Measurements from ENCODE around the gene MED13. TPM values are rescaled to one million over a fixed set of nuclear protein-coding genes. Genes with fewer than 3 reads are reported as not detected.

Gene MED13
- total RNA-seq, 3 donors from 2014 or later, result 73.4 to 136 (median 92.1) TPM

DNA sequence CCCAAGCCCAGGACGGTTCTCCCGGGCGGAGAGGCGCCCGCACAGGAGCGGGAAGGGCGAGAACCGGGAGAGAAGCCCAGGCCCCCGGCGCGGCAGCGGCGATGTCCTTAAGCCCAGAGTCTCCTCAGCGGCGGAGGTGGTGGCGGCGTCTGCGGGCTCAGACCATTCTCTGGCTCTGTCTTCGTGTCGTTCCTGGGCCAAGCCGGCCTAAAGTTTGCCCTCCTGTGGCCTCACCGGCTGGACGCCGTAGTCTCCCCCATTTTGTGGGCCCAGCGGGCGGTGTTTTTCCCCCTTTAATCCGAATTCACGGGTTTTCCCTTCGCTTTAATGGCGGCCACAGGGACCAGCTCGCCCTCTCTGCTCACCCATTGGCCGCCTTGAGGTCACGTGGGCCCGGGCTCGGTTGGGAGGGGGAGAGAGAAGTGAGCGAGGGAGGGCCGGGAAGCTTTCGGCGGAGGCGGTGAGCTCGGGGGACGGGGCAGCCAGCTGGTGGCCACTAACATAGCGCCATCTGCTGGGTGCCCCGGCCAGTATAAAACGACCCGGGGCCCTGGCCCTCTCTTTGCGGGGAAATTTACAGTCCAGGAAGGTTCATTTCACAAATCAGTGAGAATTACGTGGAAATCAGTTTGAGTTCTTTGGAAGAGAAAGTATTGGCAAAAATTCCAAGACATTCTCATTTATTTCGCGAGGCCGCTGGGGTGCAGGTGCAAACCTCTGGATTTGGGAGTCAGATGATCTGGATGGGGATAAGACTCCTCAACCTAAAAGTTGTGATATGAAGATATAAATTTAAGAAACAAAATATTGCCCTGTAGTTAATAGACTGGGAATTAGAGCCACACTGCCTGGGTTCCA is 762 bp upstream of the MED13 start:
- Histone ChIP-seq H3K4me3 (peak overlapping the region; percentile 88 to 98 (median 91)), H3K27me3 (no peaks in the 10 kb centered on the region), H3K36me3 (no peaks in the 10 kb centered on the region), H3K4me1 (peaks cover 0 to 19% of the 10 kb centered on the region in 2 donors), H3K9me3 (no peaks in the 10 kb centered on the region), H3K27ac (peak overlapping the region; percentile 98 to 100)
- intact Hi-C loops (cut with DNase I; ENCODE audit: low total_unique reads), result no loop called here
- DNase-seq (ENCODE audit: low spot score in 2 of 2), result peak; percentile 98 to 99
- TF ChIP-seq, protein P1, sequence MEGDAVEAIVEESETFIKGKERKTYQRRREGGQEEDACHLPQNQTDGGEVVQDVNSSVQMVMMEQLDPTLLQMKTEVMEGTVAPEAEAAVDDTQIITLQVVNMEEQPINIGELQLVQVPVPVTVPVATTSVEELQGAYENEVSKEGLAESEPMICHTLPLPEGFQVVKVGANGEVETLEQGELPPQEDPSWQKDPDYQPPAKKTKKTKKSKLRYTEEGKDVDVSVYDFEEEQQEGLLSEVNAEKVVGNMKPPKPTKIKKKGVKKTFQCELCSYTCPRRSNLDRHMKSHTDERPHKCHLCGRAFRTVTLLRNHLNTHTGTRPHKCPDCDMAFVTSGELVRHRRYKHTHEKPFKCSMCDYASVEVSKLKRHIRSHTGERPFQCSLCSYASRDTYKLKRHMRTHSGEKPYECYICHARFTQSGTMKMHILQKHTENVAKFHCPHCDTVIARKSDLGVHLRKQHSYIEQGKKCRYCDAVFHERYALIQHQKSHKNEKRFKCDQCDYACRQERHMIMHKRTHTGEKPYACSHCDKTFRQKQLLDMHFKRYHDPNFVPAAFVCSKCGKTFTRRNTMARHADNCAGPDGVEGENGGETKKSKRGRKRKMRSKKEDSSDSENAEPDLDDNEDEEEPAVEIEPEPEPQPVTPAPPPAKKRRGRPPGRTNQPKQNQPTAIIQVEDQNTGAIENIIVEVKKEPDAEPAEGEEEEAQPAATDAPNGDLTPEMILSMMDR (IDR thresholded peaks at IDR 0.05), result peak; percentile 85 to 93 (median 88)
- TF ChIP-seq POLR2AphosphoS5 (IDR thresholded peaks at IDR 0.05) (peak; percentile 71 to 92 (median 90)), POLR2A (IDR thresholded peaks at IDR 0.05) (peak; percentile 64)

DNA sequence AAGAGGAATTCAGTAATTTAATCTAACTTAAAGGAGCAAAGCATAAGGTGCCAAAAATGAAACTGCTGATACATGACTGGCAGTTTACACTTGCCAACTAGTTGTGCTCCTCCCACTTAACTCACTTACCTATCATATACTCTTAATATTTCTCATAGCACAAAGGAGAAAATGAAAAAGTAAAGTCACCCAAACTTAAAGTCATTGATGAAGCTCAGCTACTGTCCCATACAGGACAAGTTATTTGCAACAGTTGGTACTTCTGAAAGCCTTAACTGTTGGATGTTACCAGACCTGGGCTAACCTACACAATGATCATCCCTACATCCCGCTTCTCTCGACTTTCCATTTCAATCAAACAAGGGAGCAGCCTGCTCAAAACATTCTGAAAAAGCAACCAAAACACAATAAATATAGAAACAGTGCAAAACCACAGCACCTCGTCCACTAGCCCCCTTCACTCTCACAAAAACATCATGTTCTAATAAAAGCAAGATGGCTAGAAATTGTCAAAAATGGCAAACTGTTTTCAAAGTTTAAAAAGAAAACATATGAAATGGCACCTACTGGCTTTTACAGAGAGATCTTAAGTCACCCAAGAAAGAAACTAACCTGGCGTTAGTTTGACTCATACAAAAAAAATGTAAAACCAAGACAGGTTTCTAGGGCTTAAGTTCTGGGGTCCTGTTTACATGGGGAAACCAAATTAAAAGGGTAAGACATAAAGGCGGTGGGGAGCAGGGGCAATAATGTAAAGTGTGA is 868 bp downstream of the MED13 start:
- Histone ChIP-seq H3K4me3 (peak overlapping the region; percentile 88 to 98 (median 91)), H3K9me3 (no peaks in the 10 kb centered on the region), H3K27me3 (no peaks in the 10 kb centered on the region), H3K36me3 (no peaks in the 10 kb centered on the region), H3K4me1 (peaks cover 0 to 19% of the 10 kb centered on the region in 2 donors), H3K27ac (peak overlapping the region; percentile 98 to 100)
- DNase-seq (ENCODE audit: low spot score in 2 of 2), result no peak
- intact Hi-C loops (cut with DNase I; ENCODE audit: low total_unique reads), result no loop called here
- TF ChIP-seq POLR2A (IDR thresholded peaks at IDR 0.05) (no peak), POLR2AphosphoS5 (IDR thresholded peaks at IDR 0.05) (no peak)
- TF ChIP-seq, protein P1 (IDR thresholded peaks at IDR 0.05), result no peak

DNA sequence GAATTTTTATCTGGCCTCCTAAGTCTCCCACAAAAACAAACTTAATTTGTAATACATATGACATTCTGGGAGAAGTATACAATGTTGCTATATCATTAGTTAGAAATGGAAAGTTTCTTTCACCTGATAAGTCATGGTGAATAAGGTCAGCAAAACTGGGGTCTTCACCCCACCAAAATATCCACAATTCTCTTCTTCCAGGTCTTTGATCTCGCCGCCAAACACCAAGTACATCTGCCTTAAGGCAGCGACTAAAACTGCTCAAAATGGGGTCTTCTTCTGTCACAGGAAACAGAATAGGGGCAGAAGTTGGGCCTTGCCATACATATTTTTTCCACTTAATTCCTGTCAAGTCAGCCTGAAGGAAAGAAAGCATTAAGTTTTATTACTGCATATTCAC is 2.1 kb downstream of the MED13 start:
- Histone ChIP-seq H3K4me1 (peaks cover 0 to 19% of the 10 kb centered on the region in 2 donors), H3K9me3 (no peaks in the 10 kb centered on the region), H3K4me3 (peak overlapping the region; percentile 88 to 98 (median 91)), H3K27ac (no peak overlapping the region), H3K27me3 (no peaks in the 10 kb centered on the region), H3K36me3 (no peaks in the 10 kb centered on the region)
- DNase-seq (ENCODE audit: low spot score in 2 of 2), result no peak
- intact Hi-C loops (cut with DNase I; ENCODE audit: low total_unique reads), result no loop called here
- TF ChIP-seq, protein P1 (IDR thresholded peaks at IDR 0.05), result no peak
- TF ChIP-seq POLR2AphosphoS5 (IDR thresholded peaks at IDR 0.05) (no peak), POLR2A (IDR thresholded peaks at IDR 0.05) (no peak)

DNA sequence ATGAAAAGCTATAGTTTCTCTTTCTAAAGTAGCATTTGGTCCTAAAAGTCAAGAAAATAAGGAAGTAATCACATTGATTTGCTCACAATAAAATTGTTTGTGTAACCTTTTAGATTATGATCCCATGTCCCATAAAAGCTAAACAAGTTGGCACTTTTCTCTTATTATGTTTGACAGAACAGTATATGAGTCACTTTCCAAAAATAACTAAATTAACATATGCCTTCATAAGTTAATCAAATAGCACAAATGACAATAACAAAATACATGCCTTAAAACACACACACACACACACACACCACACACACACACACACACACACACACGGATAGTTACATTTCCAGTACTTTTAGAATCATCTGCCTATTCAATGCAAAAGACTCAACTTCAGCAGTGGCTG is 2.8 kb downstream of the MED13 start:
- TF ChIP-seq POLR2AphosphoS5 (IDR thresholded peaks at IDR 0.05) (no peak), POLR2A (IDR thresholded peaks at IDR 0.05) (no peak)
- TF ChIP-seq, protein P1 (IDR thresholded peaks at IDR 0.05), result no peak
- intact Hi-C loops (cut with DNase I; ENCODE audit: low total_unique reads), result no loop called here

More for the DNA sequence above, 2.8 kb downstream of the MED13 start:
- Histone ChIP-seq H3K27me3 (no peaks in the 10 kb centered on the region), H3K4me1 (peaks cover 0 to 19% of the 10 kb centered on the region in 2 donors), H3K27ac (no peak overlapping the region), H3K4me3 (peak overlapping the region in 2 of 3 donors; percentile 91 to 98), H3K36me3 (no peaks in the 10 kb centered on the region), H3K9me3 (no peaks in the 10 kb centered on the region)
- no peak for DNase-seq (ENCODE audit: low spot score in 2 of 2)

Measured in breast epithelium (tissue), 4 donors.